Hepatocyte (in vitro differentiated cells): Measurements from ENCODE around the gene FRMD3.

Experiments used
- CTCF ChIP-seq: fragments of 200-600 bp; sonication (generic); IDR thresholded peaks from 2 replicates; pipeline ENCODE4 v1.5.1; 2016; ENCODE audit warnings: antibody characterized with exemption, mild to moderate bottlenecking; ENCODE audit not compliant: poor library complexity
- EZH2 ChIP-seq: fragments of 200-600 bp; sonication (generic); IDR thresholded peaks from 2 replicates; pipeline ENCODE4 v1.6.1; 2016; ENCODE audit warnings: antibody characterized with exemption, mild to moderate bottlenecking, borderline replicate concordance

- TF ChIP-seq CTCF: no peak
- no peak for TF ChIP-seq EZH2
These were observed 154.0 kb downstream of the FRMD3 start for GRCh38 chr9:83384214-83384613.
